Measurements from ENCODE around the gene RBMS1.
A peak's percentile ranks its signal among the peaks of the same experiment; 100 is the strongest.

The RBMS1 gene

DNA sequence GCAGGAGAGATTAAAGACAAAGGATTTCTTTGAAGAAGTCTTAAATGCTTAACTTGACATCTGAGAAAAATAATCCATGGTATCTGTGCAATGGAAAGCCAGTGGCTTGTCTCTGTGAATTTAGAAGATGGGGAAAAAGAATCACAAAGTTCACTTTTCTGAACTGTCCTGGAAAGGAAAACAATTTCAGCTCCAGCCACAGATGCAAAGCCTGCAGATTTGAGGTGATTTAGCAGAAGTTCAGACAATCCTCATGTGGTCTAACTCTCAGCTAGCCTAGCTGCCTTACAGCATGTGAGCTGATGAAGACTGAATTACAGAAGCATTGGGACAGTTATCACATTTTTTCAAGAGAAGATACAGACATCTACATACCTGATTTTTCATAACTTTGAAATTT, 166.8 kb downstream of the RBMS1 start:
- DNase-seq = no peak

GRCh38 chr2:160325418-160325817, 168.2 kb downstream of the RBMS1 start:
- no peak for DNase-seq

DNA sequence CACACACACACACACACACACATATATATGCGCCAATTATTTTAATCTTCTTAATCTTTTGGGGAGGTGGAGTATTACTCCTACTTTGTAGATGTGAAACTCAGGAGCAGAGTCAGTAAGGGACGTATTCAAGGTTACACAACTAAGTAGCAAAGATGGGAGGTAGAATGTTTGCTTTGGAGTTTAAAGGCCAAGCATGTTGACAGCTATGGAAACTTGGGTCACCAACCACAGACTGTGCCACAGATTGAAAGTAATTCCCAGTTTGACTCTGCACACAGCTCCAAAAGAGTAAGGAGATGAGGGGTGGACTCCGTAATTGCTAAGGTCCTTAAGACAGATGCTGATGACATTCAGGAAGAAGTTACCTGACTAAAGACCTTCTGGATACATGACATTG, 168.7 kb downstream of the RBMS1 start:
- peak; percentile 63 for DNase-seq

- DNase-seq = peak; percentile 60
These were observed 169.3 kb downstream of the RBMS1 start for GRCh38 chr2:160324161-160324800.

DNA sequence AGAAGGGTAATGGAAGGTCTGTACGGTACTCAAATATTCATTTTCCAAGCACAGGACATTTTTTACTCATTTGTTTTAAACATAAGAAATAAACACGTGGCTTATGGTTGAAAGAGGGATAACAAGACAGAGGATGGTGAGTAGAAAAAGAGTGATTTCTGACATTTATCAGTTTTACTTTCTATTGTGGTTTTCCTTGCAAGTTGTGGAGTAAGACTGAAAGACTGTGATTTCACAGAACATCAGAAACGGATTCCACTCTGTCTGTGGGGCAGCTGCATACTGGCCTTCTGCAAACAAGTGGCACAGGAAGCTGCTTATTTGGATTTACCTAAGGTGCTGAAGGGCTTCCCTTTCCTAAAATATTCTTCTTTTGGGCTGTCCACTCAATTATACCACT, 171.3 kb downstream of the RBMS1 start:
- DNase-seq = peak; percentile 87

DNA sequence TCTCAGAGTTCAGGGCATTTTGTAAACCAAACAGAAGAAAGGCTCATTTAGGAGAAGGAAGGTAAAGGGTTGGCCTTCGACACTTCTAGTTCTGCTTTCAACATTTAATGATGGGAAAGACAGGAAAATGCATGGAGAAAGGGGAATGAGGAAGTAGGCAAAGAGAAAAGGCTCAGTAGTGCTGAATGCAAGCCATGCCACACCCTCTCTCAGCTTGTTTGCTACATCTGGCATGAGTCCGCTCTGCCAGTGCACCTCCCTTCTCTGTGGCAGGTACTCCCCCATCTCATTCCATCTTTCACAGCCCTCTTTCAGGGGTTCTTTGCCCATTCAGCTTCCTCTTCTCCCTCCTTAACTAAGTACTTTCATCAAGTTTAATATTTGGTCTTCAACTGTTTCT, 172.6 kb downstream of the RBMS1 start:
- DNase-seq = no peak

GRCh38 chr2:160319700-160320099, 173.9 kb downstream of the RBMS1 start:
- DNase-seq = no peak

- DNase-seq = no peak
These were observed 175.4 kb downstream of the RBMS1 start for GRCh38 chr2:160318218-160318617.

- no peak for DNase-seq
These were observed 176.2 kb downstream of the RBMS1 start for GRCh38 chr2:160317181-160318099.

DNA sequence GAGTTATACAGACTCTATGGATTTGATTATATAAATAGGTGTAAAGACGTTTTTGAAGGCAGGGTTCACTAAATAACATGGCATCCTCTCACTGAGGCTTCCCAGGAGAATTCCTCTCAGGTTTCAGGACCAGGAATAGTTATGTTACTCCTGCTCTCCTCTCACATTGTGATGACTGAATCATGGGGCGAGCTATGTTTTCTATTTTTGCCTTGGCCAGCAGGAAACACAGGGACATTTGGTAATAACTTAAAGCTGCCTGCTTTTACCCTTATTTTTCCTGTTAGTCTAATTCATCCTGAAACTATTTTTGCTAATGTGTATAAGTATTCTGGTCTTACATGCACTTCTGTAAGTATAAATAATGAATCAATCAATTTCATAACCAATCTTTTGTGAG, 178.3 kb downstream of the RBMS1 start:
- DNase-seq = no peak

DNA sequence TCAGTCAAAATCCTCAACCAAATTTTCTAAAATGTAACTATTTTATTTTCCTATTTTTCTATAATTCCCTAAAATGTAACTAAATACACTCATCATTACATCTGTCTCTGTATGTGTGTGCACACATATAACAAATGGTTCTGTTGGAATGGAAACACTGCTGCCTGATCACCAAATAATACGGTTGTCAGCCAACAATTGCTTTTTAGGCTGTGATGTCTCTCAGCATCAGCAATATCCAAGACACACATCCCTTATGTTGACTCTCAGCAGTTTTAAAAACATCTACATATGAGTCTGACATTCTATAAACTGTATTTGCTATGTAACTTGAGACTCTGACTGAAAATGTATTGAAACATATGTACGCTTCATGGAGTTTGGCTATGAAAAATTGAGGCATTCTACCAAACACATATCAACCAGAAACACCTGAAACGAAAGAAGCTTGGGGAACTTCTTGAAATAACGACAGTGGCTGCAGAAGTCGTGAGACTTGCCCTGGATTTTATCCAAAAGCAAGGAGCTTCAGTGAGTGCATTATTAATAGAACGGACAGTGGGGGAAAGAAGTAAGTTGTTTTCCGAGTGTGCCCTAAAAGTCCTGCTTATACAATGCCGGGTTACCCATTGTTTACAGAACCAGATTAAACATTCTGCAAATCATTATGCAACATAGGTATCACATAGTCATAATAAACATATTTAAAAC, 183.3 kb downstream of the RBMS1 start:
- no peak for DNase-seq

DNA sequence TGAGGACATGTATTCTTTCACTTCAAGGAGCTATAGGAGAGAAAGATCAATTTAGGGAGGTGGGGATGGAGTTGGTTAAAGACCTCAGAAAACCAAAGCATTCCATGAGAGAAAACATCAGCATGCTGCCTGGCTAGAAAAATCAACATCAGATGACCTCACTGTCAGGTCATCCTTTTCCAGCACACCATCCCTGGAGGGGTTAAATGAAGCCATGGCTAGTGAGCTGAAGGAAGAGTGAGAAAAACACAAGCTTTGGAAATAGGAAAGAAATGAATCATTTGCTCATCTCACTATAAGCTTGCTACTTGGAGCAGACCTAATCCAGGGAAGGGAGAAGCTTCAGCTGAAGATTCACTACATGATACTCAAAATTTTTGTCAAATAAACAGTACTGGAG, 184.0 kb downstream of the RBMS1 start:
- no peak for DNase-seq

DNA sequence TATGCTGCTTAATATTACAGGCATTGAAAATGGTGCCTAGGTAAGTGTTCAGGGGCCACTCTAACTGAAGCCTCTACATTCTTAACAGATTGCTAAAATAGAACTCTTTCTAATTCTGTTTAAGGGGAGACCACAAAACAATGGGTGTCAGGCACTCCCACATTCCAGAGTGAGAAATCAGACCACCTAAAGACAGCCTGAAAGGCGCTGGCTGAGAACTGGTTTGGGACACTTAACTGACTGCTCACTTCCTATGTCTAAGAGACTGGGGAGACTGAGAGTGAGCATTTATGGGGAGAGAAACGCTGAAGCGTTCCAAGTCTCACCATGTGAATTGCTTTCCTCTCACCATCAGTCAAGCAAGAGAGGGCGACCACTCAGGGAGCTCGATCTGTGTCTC, 184.7 kb downstream of the RBMS1 start:
- no peak for DNase-seq

DNA sequence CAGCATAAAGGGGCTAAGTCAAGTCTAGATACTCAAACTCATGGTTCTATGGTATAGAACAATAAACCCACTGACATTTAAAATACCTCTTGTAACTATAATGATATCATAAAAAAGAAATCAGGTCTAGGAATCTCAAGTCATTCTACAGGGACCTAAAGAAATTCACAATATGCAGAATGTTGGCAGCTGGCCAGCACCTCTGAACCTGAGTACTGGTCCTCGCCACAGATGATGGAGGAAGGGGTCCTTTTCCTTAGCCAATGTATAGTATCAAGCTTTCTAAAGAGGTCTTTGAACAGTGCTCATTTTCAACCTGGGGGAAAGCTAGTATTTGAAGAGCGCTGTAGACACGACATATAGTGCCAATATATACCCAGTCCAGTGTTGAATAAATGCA, 185.1 kb downstream of the RBMS1 start:
- DNase-seq = no peak

DNA sequence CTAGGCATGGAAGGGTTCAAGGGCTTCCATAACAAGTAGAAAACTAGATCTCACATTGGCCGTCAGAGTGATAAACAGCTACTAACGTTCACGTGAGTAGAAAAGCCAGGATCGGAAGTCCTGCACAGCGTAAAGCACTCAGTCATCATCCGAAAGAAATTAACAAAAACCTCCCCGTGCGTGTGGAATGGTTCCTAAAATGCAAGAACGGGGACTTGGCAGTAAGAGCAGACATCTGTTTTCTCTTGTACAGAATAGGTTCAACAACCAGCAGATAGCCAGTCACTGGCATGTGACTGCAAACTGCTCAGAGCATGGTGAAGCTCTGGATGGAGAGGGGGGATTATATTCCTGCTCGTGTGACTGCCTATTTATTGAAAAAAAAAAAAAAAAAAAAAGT, 186.6 kb downstream of the RBMS1 start:
- DNase-seq = no peak

GRCh38 chr2:160305081-160305750, 188.4 kb downstream of the RBMS1 start:
- no peak for DNase-seq

DNA sequence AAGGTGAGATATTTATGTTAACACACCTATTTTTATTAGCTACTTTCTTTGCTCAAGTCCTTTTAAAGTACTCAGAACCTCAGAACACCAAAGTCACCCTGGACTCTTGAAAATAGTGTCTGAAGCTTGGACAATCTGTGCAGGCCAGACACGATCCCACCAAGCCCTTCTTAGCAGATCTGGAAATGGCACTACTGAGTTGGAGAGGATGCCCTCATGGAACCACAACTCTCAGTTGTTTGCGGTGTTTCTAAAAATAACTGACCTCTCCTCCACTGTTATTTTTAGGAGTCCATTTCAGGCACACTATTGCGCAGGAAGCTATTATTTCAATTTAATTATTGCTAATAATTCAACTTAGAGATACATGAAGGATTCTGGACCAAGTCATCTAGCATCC, 190.1 kb downstream of the RBMS1 start:
- no peak for DNase-seq

- DNase-seq = no peak
These were observed 190.5 kb downstream of the RBMS1 start for GRCh38 chr2:160303076-160303475.

- DNase-seq = peak; percentile 87
These were observed 192.2 kb downstream of the RBMS1 start for GRCh38 chr2:160301420-160301819.

- DNase-seq = peak; percentile 48
These were observed 193.4 kb downstream of the RBMS1 start for GRCh38 chr2:160300203-160300602.

DNA sequence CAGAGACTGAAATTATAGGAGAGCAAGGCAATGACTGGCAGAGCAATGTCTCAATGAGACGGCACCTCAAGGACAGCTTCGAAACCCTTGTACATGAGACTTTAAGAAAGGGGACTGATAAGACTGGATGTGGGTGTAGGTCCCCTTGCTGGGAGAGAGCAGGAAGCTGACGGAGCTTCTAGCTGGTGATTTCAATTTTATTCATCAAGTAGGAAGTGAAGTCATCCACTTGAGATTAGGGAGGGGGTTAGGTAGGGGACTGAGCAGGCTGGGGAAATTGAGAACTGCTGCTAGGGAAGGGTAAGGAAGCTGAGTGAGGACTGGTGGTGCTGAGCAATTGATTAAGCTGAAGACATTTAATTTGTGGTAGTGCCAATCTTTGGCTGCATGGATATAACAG, 194.1 kb downstream of the RBMS1 start:
- DNase-seq = peak; percentile 84

DNA sequence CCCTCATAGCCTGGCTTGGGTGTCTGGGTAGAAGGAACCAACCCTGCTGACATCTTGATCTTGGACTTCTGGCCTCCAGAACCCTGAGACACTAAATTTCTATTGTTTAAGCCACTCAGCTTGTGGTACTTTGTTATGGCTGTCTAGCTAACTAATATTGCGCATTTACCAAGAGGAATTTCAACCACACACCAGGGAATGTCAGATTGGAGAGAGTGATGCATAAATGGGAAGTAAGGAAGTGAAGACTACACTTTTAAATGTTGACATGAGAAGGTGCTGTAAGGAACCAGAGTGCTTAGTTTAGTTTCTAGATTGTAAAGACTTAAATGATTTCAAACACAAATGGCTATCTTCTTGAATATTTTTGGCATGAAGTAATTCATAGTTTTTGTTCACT, 194.6 kb downstream of the RBMS1 start:
- no peak for DNase-seq

DNA sequence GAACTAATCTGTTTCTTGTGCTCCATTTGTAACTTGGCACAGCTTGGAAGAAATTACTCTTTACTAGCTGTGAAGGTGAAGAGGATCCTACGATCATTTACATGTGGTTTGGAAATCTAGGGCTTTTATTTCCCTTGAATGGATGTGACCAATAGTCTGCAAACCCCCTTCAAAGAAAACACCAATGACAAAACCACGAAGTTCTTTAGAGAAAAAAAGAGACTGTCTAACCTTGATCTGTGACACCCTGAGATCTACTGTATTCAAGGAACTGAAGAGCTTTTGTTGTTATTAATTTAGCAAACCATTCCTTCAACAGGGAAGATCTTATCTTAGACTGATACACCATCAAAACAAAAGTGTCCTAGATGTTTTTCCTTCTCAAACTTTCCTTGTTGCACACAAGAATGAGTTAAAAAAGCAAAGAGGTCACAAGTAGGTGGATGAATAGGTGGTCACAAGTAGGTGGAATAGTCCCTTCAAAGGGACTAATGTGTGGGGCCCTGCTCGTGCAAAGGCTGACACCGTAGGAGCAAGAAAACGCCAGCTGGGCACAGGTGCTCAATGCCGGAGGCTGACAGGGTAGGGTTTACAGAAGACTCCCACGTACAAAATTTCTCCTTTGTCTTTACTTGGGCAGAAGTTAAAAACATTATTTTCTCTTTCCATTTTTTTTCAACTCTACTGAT, 197.9 kb downstream of the RBMS1 start:
- peak; percentile 35 for DNase-seq

Measured in activated CD4-positive, alpha-beta T cell treated with anti-CD3 and anti-CD28 coated beads, Interleukin-2, amount 50 U/mL, for 16 hours (primary cell).